Neutrophil (primary cell): ENCODE measurements around the gene DUS2.
"Not testable (repeated sequence)": the region's sequence is repeated elsewhere in the genome, so short reads cannot be mapped to it uniquely, and the experiment has no call there.

Source experiments
- H3K27ac ChIP-seq: fragments of 200-600 bp; sonication (generic); 2 replicates; pipeline ENCODE4 v1.5.1; 2016; ENCODE audit warnings: mild to moderate bottlenecking, moderate library complexity
- H3K27me3 ChIP-seq: fragments of 200-600 bp; sonication (generic); 2 replicates; pipeline ENCODE4 v1.6.0; 2016; ENCODE audit warnings: mild to moderate bottlenecking
- H3K36me3 ChIP-seq: fragments of 200-600 bp; sonication (generic); 2 replicates; pipeline ENCODE4 v1.5.1; 2017
- H3K4me1 ChIP-seq, 2 experiments: fragments of 200-600 bp in 1 of 2; sonication (generic) in 1 of 2; 1 replicate in 1 of 2; 2 replicates in 1 of 2; pipeline versions ENCODE4 v1.5.1 to v1.6.1; 2013 to 2016; ENCODE audit warnings: low read depth in 1 of 2, low read length in 1 of 2, mild to moderate bottlenecking in 1 of 2, moderate library complexity in 1 of 2; ENCODE audit not compliant: control insufficient read depth in 1 of 2, insufficient read depth in 1 of 2
- H3K4me3 ChIP-seq, 2 experiments: fragments of 200-600 bp in 1 of 2; sonication (generic) in 1 of 2; 1 replicate in 1 of 2; 2 replicates in 1 of 2; pipeline ENCODE4 v1.5.1; 2013 to 2016; ENCODE audit warnings: low read depth in 1 of 2, low read length in 1 of 2, mild to moderate bottlenecking in 1 of 2, moderate library complexity in 1 of 2
- H3K9me3 ChIP-seq: fragments of 200-600 bp; sonication (generic); 2 replicates; pipeline ENCODE4 v1.5.1; 2016
- CTCF ChIP-seq: fragments of 200-600 bp; sonication (generic); IDR thresholded peaks from 2 replicates; pipeline ENCODE4 v1.5.1; 2016; ENCODE audit warnings: antibody characterized with exemption

The DUS2 gene

GRCh38 chr16:67989322-67990017 is 33.6 kb upstream of the DUS2 start:
- TF ChIP-seq CTCF = no peak
- H3K9me3 ChIP-seq = no peaks in the 10 kb centered on the region
- H3K4me3 ChIP-seq = no peak overlapping the region
- peak overlapping the region; percentile 48 for H3K27ac ChIP-seq
- peaks cover 30 to 37% of the 10 kb centered on the region in 2 experiments for H3K4me1 ChIP-seq
- H3K27me3 ChIP-seq = no peaks in the 10 kb centered on the region
- H3K36me3 ChIP-seq = peaks cover 66% of the 10 kb centered on the region

- Histone ChIP-seq H3K36me3 (peaks cover 69% of the 10 kb centered on the region), H3K27ac (peak overlapping the region; percentile 48), H3K27me3 (no peaks in the 10 kb centered on the region), H3K9me3 (no peaks in the 10 kb centered on the region), H3K4me1 (peaks cover 35 to 39% of the 10 kb centered on the region in 2 experiments), H3K4me3 (no peak overlapping the region)
- no peak for TF ChIP-seq CTCF
Measured at GRCh38 chr16:67990018-67990386, 33.1 kb upstream of the DUS2 start.

GRCh38 chr16:67992661-67993206 is 30.4 kb upstream of the DUS2 start:
- H3K36me3 ChIP-seq = peaks cover 71% of the 10 kb centered on the region
- no peaks in the 10 kb centered on the region for H3K27me3 ChIP-seq
- no peaks in the 10 kb centered on the region for H3K9me3 ChIP-seq
- peak overlapping the region; percentile 70 to 77 for H3K4me3 ChIP-seq
- H3K27ac ChIP-seq = peak overlapping the region; percentile 100
- TF ChIP-seq CTCF = no peak
- H3K4me1 ChIP-seq = peaks cover 56 to 66% of the 10 kb centered on the region in 2 experiments

GRCh38 chr16:67993207-67994039 is 29.7 kb upstream of the DUS2 start:
- peak; percentile 97 for TF ChIP-seq CTCF
- peak overlapping the region; percentile 100 for H3K27ac ChIP-seq
- H3K4me1 ChIP-seq = peaks cover 62 to 73% of the 10 kb centered on the region in 2 experiments
- no peaks in the 10 kb centered on the region for H3K27me3 ChIP-seq
- peak overlapping the region; percentile 70 to 77 for H3K4me3 ChIP-seq
- peaks cover 70% of the 10 kb centered on the region for H3K36me3 ChIP-seq
- H3K9me3 ChIP-seq = no peaks in the 10 kb centered on the region

- not testable (repeated sequence) for H3K9me3 ChIP-seq, H3K27me3 ChIP-seq
- H3K27ac ChIP-seq = peak overlapping the region; percentile 100
- H3K4me3 ChIP-seq = peak overlapping the region; percentile 70 to 77
- H3K36me3 ChIP-seq = peaks cover 67% of the 10 kb centered on the region
- H3K4me1 ChIP-seq = peaks cover 62 to 70% of the 10 kb centered on the region in 2 experiments
Measured at GRCh38 chr16:67994040-67994408, 29.1 kb upstream of the DUS2 start.

GRCh38 chr16:67995423-67995822 is 27.7 kb upstream of the DUS2 start:
- H3K9me3 ChIP-seq = no peaks in the 10 kb centered on the region
- no peaks in the 10 kb centered on the region for H3K27me3 ChIP-seq
- H3K36me3 ChIP-seq = peaks cover 53% of the 10 kb centered on the region
- H3K4me3 ChIP-seq = peak overlapping the region; percentile 12 to 77
- H3K27ac ChIP-seq = peak overlapping the region; percentile 100
- no peak for TF ChIP-seq CTCF
- peaks cover 73% of the 10 kb centered on the region in 2 experiments for H3K4me1 ChIP-seq
